ENCODE data around the gene CAMKK1. TPM values are rescaled to one million over a fixed set of nuclear protein-coding genes. Genes with fewer than 3 reads are reported as not detected.

The CAMKK1 gene
- total RNA-seq, 2 experiments from 2014 or later, result 6.7 to 6.9 TPM

DNA sequence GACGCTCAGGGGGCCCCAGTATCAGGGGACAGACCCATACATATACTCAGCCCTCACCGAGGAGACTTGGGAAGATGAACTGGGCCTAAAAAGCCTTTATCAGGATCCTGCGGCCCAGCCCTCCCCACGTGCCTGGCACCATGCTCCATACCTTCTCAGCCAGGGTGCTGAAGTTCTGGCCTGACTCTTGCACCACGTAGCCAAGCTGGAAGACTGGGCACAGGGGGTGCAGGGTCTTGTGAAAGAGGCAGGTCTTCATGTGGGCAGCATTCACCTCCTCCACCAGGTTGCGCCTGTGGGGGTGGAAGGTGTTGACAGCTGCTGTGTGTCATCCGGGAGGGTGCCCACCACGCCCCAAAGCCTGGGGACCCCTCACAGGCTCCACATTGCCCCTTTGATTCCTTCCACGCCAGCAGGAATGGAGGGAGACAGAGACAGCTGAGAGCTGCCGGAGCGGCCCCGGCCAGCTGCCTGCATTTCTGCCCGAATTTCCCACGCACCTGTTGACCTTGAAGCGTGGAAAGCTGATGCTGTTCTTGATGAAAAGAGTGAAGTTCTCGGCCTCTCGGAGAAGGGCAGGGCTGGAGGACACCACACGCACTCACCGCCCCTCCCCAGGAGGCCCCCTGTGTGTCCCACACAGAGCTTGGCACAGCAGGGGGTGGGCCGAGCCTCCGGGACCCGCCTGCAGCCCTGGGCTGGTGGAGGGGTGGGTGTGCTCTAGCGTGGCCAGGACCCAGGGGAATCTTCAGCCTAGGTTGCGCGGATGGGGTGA, 10.4 kb upstream of the CAMKK1 start:
- ChIA-PET CTCF (interaction anchor here (0.8 to 4.2 kb wide), 3 partner anchors 11 to 101 kb away, joined by 3 to 19 read pairs (median 3); no protein-coding TSS in a partner anchor), POLR2A (interaction anchor here (1.5 kb wide), 1 partner anchor 13 kb away, joined by 5 read pairs; the partner anchor contains the start of gene P2RX1)
- TF ChIP-seq, protein P1, sequence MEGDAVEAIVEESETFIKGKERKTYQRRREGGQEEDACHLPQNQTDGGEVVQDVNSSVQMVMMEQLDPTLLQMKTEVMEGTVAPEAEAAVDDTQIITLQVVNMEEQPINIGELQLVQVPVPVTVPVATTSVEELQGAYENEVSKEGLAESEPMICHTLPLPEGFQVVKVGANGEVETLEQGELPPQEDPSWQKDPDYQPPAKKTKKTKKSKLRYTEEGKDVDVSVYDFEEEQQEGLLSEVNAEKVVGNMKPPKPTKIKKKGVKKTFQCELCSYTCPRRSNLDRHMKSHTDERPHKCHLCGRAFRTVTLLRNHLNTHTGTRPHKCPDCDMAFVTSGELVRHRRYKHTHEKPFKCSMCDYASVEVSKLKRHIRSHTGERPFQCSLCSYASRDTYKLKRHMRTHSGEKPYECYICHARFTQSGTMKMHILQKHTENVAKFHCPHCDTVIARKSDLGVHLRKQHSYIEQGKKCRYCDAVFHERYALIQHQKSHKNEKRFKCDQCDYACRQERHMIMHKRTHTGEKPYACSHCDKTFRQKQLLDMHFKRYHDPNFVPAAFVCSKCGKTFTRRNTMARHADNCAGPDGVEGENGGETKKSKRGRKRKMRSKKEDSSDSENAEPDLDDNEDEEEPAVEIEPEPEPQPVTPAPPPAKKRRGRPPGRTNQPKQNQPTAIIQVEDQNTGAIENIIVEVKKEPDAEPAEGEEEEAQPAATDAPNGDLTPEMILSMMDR (IDR thresholded peaks at IDR 0.05), result no peak
- H3K27me3 Mint-ChIP-seq, result no peaks in the 10 kb centered on the region
- DNase-seq (no peak), ATAC-seq (no peak)
- no peaks in the 10 kb centered on the region for H3K36me3 Mint-ChIP-seq (ENCODE audit: low read depth)
- no peaks in the 10 kb centered on the region for H3K4me1 Mint-ChIP-seq (ENCODE audit: low read depth)
- no peak overlapping the region for H3K27ac Mint-ChIP-seq
- H3K9me3 Mint-ChIP-seq, result no peaks in the 10 kb centered on the region
- no peak overlapping the region for H3K4me3 Mint-ChIP-seq
- intact Hi-C loops (cut with micrococcal nuclease), result no loop called here

DNA sequence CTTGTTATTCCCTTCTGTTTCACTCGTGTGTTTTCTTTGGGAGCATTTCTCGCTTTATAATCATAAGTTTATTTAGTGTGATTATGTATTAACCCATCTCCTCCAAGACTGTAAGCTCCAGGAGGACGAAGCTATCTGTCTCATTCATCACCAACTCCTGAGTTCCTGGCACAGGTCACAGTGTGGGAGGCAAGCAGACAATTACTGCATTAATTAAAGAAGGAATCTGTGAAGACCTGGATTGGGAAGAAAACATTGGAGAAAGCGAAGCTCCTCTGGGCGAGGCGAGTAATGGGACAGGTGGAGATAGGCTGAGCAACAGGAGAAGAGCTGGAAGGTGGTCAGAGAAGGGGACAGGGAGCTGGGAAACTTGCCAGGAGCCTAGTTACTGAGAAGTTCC, 7.8 kb upstream of the CAMKK1 start:
- Mint-ChIP-seq H3K9me3 (no peaks in the 10 kb centered on the region), H3K27ac (no peak overlapping the region), H3K4me3 (no peak overlapping the region), H3K36me3 (ENCODE audit: low read depth) (no peaks in the 10 kb centered on the region), H3K4me1 (ENCODE audit: low read depth) (no peaks in the 10 kb centered on the region), H3K27me3 (no peaks in the 10 kb centered on the region)
- intact Hi-C loops (cut with micrococcal nuclease), result no loop called here
- CTCF ChIA-PET, result interaction anchor here (1.6 kb wide), 1 partner anchor 13 kb away, joined by 6 read pairs; no protein-coding TSS in a partner anchor
- DNase-seq (no peak), ATAC-seq (no peak)
- TF ChIP-seq, protein P1 (IDR thresholded peaks at IDR 0.05), result no peak
- POLR2A ChIA-PET, result interaction anchor here (1.0 kb wide), 1 partner anchor 9 kb away, joined by 4 read pairs; no protein-coding TSS in a partner anchor

DNA sequence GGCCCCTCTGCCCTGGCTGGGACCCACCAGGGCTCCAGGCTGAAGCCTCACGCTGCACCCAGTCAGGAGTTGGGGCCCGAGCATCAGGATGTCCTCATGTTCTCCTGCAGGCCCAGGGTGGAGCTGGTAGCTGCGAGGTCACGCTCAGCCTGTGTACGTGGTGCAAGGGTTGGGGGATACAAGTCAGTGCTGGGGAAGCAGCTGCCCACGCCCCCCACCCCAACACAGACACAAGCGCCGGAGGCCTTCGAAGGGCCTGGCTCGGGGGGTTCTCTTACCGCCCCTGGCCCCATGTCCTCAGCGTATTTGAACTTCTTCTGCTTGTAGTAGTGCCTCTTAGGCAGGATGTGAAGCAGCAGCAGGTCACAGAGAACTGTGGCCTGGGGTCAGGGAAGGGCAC, 4.9 kb upstream of the CAMKK1 start:
- CTCF ChIA-PET, result interaction anchor here (0.8 kb wide), 1 partner anchor 13 kb away, joined by 3 read pairs; no protein-coding TSS in a partner anchor
- DNase-seq (no peak), ATAC-seq (no peak)
- Mint-ChIP-seq H3K36me3 (ENCODE audit: low read depth) (no peaks in the 10 kb centered on the region), H3K27me3 (no peaks in the 10 kb centered on the region), H3K9me3 (no peaks in the 10 kb centered on the region), H3K4me3 (no peak overlapping the region), H3K4me1 (ENCODE audit: low read depth) (peaks cover 12% of the 10 kb centered on the region), H3K27ac (no peak overlapping the region)
- intact Hi-C loops (cut with micrococcal nuclease), result no loop called here
- POLR2A ChIA-PET, result interaction anchor here (1.3 kb wide), 1 partner anchor 16 kb away, joined by 3 read pairs; no protein-coding TSS in a partner anchor
- TF ChIP-seq, protein P1 (IDR thresholded peaks at IDR 0.05), result no peak

DNA sequence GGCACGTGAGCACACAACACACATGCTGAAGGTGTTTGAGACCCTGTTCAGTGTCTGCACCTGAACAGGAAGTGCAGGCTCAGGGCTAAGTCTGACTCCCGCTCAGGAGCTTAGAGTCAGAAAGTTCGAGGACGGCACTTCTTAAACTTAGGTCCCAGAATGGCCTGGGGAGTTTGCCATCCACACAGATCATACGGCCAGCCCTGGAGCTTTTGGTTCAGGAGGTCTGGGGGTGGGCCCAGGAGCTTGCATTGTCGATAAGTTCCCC, 4.0 kb upstream of the CAMKK1 start:
- DNase-seq, result no peak
- H3K9me3 Mint-ChIP-seq, result no peaks in the 10 kb centered on the region
- intact Hi-C loops (cut with micrococcal nuclease), result no loop called here
- ChIA-PET POLR2A (interaction anchor here (0.6 to 1.3 kb wide), 3 partner anchors 9 to 66 kb away, joined by 3 read pairs; no protein-coding TSS in a partner anchor), CTCF (interaction anchor here (1.1 to 1.4 kb wide), 3 partner anchors 16 to 159 kb away, joined by 3 to 8 read pairs (median 3); no protein-coding TSS in a partner anchor)
- H3K27ac Mint-ChIP-seq, result no peak overlapping the region
- no peaks in the 10 kb centered on the region for H3K27me3 Mint-ChIP-seq
- H3K4me3 Mint-ChIP-seq, result no peak overlapping the region
- TF ChIP-seq, protein P1 (IDR thresholded peaks at IDR 0.05), result no peak
- ATAC-seq, result no peak
- no peaks in the 10 kb centered on the region for H3K36me3 Mint-ChIP-seq (ENCODE audit: low read depth)
- peaks cover 14% of the 10 kb centered on the region for H3K4me1 Mint-ChIP-seq (ENCODE audit: low read depth)

Measured in activated CD8-positive, alpha-beta T cell treated with anti-CD3 and anti-CD28 coated beads for 36 hours (primary cell).